Immature natural killer cell (primary cell): ENCODE measurements around the gene TNNC2. TPM values are rescaled to one million over a fixed set of nuclear protein-coding genes. Genes with fewer than 3 reads are reported as not detected.

ENCODE experiments used
- DNase-seq, 3 donors: peaks; one replicate each; pipeline ENCODE4 v3.0.0; 2022; ENCODE audit warnings: mixed read lengths in 1 of 3
- H3K27ac Mint-ChIP-seq, 6 donors: one replicate each; pipeline ENCODE4 v1.8.0; 2020; ENCODE audit warnings: mixed read lengths in 6 of 6, mild to moderate bottlenecking in 5 of 6, inconsistent platforms in 4 of 6, moderate library complexity in 3 of 6
- H3K27me3 Mint-ChIP-seq, 3 donors: one replicate each; pipeline ENCODE4 v1.8.0; 2020 to 2021; ENCODE audit warnings: low read depth in 3 of 3, mild to moderate bottlenecking in 3 of 3, mixed read lengths in 3 of 3, moderate library complexity in 3 of 3, inconsistent platforms in 1 of 3
- H3K36me3 Mint-ChIP-seq, 3 donors: one replicate each; pipeline ENCODE4 v1.8.0; 2020; ENCODE audit warnings: mixed read lengths in 3 of 3, inconsistent platforms in 2 of 3, mild to moderate bottlenecking in 2 of 3
- H3K4me1 Mint-ChIP-seq, 2 donors: one replicate each; pipeline ENCODE4 v1.8.0; 2020; ENCODE audit warnings: inconsistent platforms in 2 of 2, mild to moderate bottlenecking in 2 of 2, mixed read lengths in 2 of 2, moderate library complexity in 1 of 2
- H3K4me3 Mint-ChIP-seq, 5 donors: one replicate each; pipeline ENCODE4 v1.8.0; 2020; ENCODE audit warnings: mild to moderate bottlenecking in 5 of 5, mixed read lengths in 5 of 5, inconsistent platforms in 3 of 5, moderate library complexity in 3 of 5
- H3K9me3 Mint-ChIP-seq, 6 donors: one replicate each; pipeline ENCODE4 v1.8.0; 2020; ENCODE audit warnings: mild to moderate bottlenecking in 6 of 6, mixed read lengths in 6 of 6, inconsistent platforms in 4 of 6, moderate library complexity in 3 of 6
- polyA plus RNA-seq, 3 donors: library from polyadenylated mRNA; unstranded; fragments of 300-500 nt; fragmentation: Illumina TruSeq; gene quantifications; one replicate each; pipeline ENCODE4 v1.2.3, GENCODE V29; 2021

Gene TNNC2
- polyA plus RNA-seq, 3 donors from 2014 or later, result 0.77 TPM; not detected in 2

DNA sequence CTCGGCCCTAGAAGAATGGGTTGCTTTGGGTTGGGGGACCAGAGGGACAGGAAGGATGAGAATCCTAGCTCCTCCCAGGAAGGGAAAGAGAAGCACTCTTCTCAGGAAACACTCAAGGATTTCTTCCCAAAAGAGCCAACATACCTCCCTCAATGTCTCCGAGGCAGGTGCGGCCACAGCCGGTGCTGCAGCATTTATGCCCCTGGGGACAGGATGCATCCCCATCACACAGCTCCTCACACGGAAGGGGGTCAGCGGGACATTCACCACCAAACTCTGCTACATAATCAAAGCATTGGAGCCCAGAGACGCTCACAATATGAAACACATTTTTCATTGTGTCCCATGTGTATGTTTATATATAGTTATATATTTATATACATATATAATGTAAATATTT, 50.2 kb downstream of the TNNC2 start:
- Mint-ChIP-seq H3K27ac (no peak overlapping the region), H3K4me1 (no peaks in the 10 kb centered on the region), H3K9me3 (no peaks in the 10 kb centered on the region), H3K36me3 (no peaks in the 10 kb centered on the region), H3K4me3 (no peak overlapping the region), H3K27me3 (peaks cover 0 to 8% (median 2%) of the 10 kb centered on the region in 3 donors)
- no peak for DNase-seq

DNA sequence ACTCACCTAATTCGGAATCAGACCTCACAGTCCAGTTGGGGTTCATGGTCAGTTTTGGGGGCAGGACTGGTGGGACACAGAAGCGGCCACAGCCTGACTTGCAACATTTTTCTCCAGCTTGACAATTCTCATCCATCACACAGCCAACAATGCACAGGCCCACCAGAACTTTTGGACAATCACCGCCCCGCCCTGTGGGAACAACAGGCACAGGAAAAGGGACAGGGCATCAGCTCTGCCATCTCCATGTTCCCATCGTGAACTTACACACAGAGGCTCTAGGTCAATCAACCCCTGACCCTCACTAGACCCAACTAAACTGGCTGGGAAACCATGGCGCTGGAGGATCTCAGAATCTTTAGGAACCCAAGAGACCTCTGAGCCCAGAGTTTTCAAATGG, 51.7 kb downstream of the TNNC2 start:
- DNase-seq, result no peak
- Mint-ChIP-seq H3K27me3 (peaks cover 0 to 8% (median 4%) of the 10 kb centered on the region in 3 donors), H3K36me3 (no peaks in the 10 kb centered on the region), H3K4me3 (no peak overlapping the region), H3K9me3 (no peaks in the 10 kb centered on the region), H3K4me1 (no peaks in the 10 kb centered on the region), H3K27ac (no peak overlapping the region)

DNA sequence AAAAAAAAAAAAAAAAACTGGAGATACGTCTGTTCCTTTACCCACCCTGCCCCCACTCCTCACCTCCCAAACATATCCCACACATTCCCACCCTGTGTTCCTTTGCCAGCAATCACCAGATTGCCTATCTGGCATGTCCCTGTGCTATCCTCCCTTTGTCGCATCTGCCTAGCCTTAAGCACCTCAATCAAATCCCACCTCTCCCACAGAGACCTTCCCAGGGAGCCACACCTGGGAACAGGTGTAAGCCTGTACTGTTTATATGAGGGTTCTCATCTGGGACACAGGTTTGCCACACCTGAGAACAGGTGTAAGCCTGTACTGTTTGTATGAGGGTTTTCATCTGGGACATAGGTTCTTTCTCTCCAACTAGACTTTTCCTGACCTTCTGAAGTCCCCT, 52.2 kb downstream of the TNNC2 start:
- no peak overlapping the region for H3K4me3 Mint-ChIP-seq

More for the DNA sequence above, 52.2 kb downstream of the TNNC2 start:
- peaks cover 0 to 8% (median 4%) of the 10 kb centered on the region in 3 donors for H3K27me3 Mint-ChIP-seq
- no peaks in the 10 kb centered on the region for H3K4me1 Mint-ChIP-seq
- H3K27ac Mint-ChIP-seq, result peak overlapping the region in 1 of 6 donors; percentile 8
- no peaks in the 10 kb centered on the region for H3K9me3 Mint-ChIP-seq
- H3K36me3 Mint-ChIP-seq, result no peaks in the 10 kb centered on the region
- DNase-seq, result no peak

Other genes with a start within 250 kb of the TNNC2 start
- not detected for gene WFDC8, start 248.0 kb downstream of the TNNC2 start, polyA plus RNA-seq
- gene WFDC10A, start 197.6 kb downstream of the TNNC2 start, polyA plus RNA-seq, result not detected
- not detected for gene WFDC9, start 196.0 kb downstream of the TNNC2 start, polyA plus RNA-seq
- gene WFDC11, start 157.1 kb downstream of the TNNC2 start, polyA plus RNA-seq, result not detected
- gene WFDC13, start 125.3 kb downstream of the TNNC2 start, polyA plus RNA-seq, result not detected
- not detected for gene WFDC10B, start 122.3 kb downstream of the TNNC2 start, polyA plus RNA-seq
- gene SPINT4, start 105.0 kb downstream of the TNNC2 start, polyA plus RNA-seq, result not detected
- not detected for gene WFDC3, start 35.4 kb downstream of the TNNC2 start, polyA plus RNA-seq
- 10 to 100 TPM; 31.2 to 33.2 (median 31.5) TPM for gene DNTTIP1, start 35.4 kb downstream of the TNNC2 start, polyA plus RNA-seq
- gene UBE2C, start 14.7 kb downstream of the TNNC2 start, polyA plus RNA-seq, result 1 to 10 TPM in 2 of 3 donors, not detected in 1; 1.9 to 2.0 TPM
- gene SNX21, start 6.5 kb upstream of the TNNC2 start, polyA plus RNA-seq, result 1 to 10 TPM; 1.6 to 2.5 (median 2.2) TPM
- gene ACOT8, start 30.1 kb upstream of the TNNC2 start, polyA plus RNA-seq, result 10 to 100 TPM; 46.9 to 83.7 (median 50.2) TPM
- gene ZSWIM3, start 30.3 kb upstream of the TNNC2 start, polyA plus RNA-seq, result 1 to 10 TPM in 2 of 3 donors, not detected in 1; 1.2 to 3.1 TPM
- under 1 TPM in 2 of 3 donors, not detected in 1; 0.55 to 0.68 TPM for gene ZSWIM1, start 53.9 kb upstream of the TNNC2 start, polyA plus RNA-seq
- gene SPATA25, start 60.3 kb upstream of the TNNC2 start, polyA plus RNA-seq, result not detected
- 1 to 10 TPM in 2 of 3 donors, not detected in 1; 1.0 to 1.1 TPM for gene NEURL2, start 63.9 kb upstream of the TNNC2 start, polyA plus RNA-seq
- gene CTSA, start 64.0 kb upstream of the TNNC2 start, polyA plus RNA-seq, result 100 to 1,000 TPM in 1 of 3 donors, 10 to 100 TPM in 2; 76.8 to 119 (median 97.6) TPM
- 10 to 100 TPM in 1 of 3 donors, 1 to 10 TPM in 1, under 1 TPM in 1; 0.77 to 17.5 (median 7.3) TPM for gene PLTP, start 84.8 kb upstream of the TNNC2 start, polyA plus RNA-seq
- gene PCIF1, start 107.4 kb upstream of the TNNC2 start, polyA plus RNA-seq, result 10 to 100 TPM; 78.4 to 93.4 (median 83.0) TPM
- 10 to 100 TPM in 1 of 3 donors, 1 to 10 TPM in 2; 7.1 to 17.9 (median 9.6) TPM for gene ZNF335, start 144.9 kb upstream of the TNNC2 start, polyA plus RNA-seq
- under 1 TPM in 1 of 3 donors, not detected in 2; 0.09 TPM for gene MMP9, start 181.6 kb upstream of the TNNC2 start, polyA plus RNA-seq
- gene SLC12A5, start 201.9 kb upstream of the TNNC2 start, polyA plus RNA-seq, result 1 to 10 TPM in 2 of 3 donors, not detected in 1; 1.0 to 1.8 TPM